ENCODE results near the gene HERPUD1. TPM values are rescaled to one million over a fixed set of nuclear protein-coding genes. Genes with fewer than 3 reads are reported as not detected.

HERPUD1 gene
- total and polyA plus RNA-seq, 2 of the 13 experiments (the other 11 are each of a cell fraction or from before 2014, with no cell fraction given): 96.2 to 323 TPM

- no peak for TF ChIP-seq ZNF646 (CRISPR knock-in tag; IDR thresholded peaks at IDR 0.05)
- peak; percentile 40; the same call in 1 of the 2 replicates for TF ChIP-seq HNF4A (CRISPR knock-in tag; IDR thresholded peaks at IDR 0.05)
- no peak for TF ChIP-seq SATB2 (CRISPR knock-in tag; IDR thresholded peaks at IDR 0.05)
- TF ChIP-seq ARNTL (CRISPR knock-in tag; IDR thresholded peaks at IDR 0.05): peak; percentile 98
- no peak for TF ChIP-seq ZNF496 (CRISPR knock-in tag; IDR thresholded peaks at IDR 0.05; ENCODE audit: insufficient replicate concordance)
- TF ChIP-seq HDAC2 (CRISPR knock-in tag; IDR thresholded peaks at IDR 0.05): peak; percentile 80
- peak; percentile 48; the same call in 1 of the 2 replicates for TF ChIP-seq SIN3B (IDR thresholded peaks at IDR 0.05; ENCODE audit: low read length)
- TF ChIP-seq ZNF609 (CRISPR knock-in tag; IDR thresholded peaks at IDR 0.05; ENCODE audit: borderline replicate concordance): peak; percentile 40; the same call in 1 of the 2 replicates
- TF ChIP-seq ZNF704 (CRISPR knock-in tag; IDR thresholded peaks at IDR 0.05; ENCODE audit: borderline replicate concordance): no peak
- TF ChIP-seq ZNF580 (CRISPR knock-in tag; IDR thresholded peaks at IDR 0.05; ENCODE audit: borderline replicate concordance, low read depth): peak; percentile 61; the same call in 1 of the 2 replicates
- no peak for TF ChIP-seq ARID3A (IDR thresholded peaks at IDR 0.05; ENCODE audit: low read depth, low read length)
These were observed 1.0 kb downstream of the HERPUD1 start (continued) for GRCh38 chr16:56932721-56933619.
